Measurements from ENCODE around the gene CNTNAP5. TPM values are rescaled to one million over a fixed set of nuclear protein-coding genes. Genes with fewer than 3 reads are reported as not detected.

The CNTNAP5 gene
- total RNA-seq, 1 experiment from 2014 or later = not detected

GRCh38 chr2:124880995-124881394, 855.9 kb downstream of the CNTNAP5 start:
- no peak for TF ChIP-seq EZH2 (IDR thresholded peaks at IDR 0.05; ENCODE audit: borderline replicate concordance, low read depth, low read length, poor library complexity, severe bottlenecking)
- no peak for TF ChIP-seq CTCF (conservative IDR thresholded peaks at IDR 0.05; ENCODE audit: low read depth, low read length)
- no TSS peak for BruUV-seq (replicated peaks)
- Histone ChIP-seq H3K9me3 (ENCODE audit: low read depth, low read length, poor library complexity, severe bottlenecking) (no peaks in the 10 kb centered on the region), H3K4me3 (ENCODE audit: low read depth, low read length, poor library complexity, severe bottlenecking) (no peak overlapping the region), H3K27ac (ENCODE audit: low read depth, low read length, poor library complexity, severe bottlenecking) (no peak overlapping the region), H3K27me3 (replicated peaks; ENCODE audit: insufficient read depth, low read depth, low read length, poor library complexity) (no peaks in the 10 kb centered on the region), H3K36me3 (ENCODE audit: insufficient read depth, low read length, poor library complexity, severe bottlenecking) (no peaks in the 10 kb centered on the region), H3K4me1 (ENCODE audit: insufficient read depth, low read length, poor library complexity, severe bottlenecking) (no peaks in the 10 kb centered on the region)
- ChIA-PET POLR2A (ENCODE audit: low non-redundant PET) (interaction anchor here (0.6 kb wide), 1 partner anchor 24 kb away, joined by 5 read pairs; no protein-coding TSS in a partner anchor), CTCF (no interaction called here)
- DNase-seq (ENCODE audit: low spot score) = no peak
- intact Hi-C loops (cut with micrococcal nuclease; ENCODE audit: unreplicated experiment) = no loop called here

DNA sequence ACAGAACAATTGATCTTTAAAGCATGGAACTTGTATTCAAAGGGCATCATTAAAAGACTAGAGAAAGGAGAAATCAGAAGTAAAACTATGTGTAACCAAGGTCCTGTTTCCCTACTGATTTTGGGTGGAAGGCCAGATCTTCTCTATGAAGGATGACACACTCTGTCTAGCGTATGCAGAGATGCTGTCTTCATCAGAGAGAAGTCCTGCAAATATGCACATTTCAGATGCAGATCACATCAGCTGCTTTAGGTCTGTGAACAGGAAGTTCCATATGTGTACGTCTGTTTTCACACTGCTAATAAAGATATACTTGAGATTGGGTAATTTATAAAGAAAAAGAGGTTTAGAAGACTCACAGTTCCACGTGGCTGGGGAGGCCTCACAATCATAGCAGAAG, 857.3 kb downstream of the CNTNAP5 start:
- Histone ChIP-seq H3K4me3 (ENCODE audit: low read depth, low read length, poor library complexity, severe bottlenecking) (no peak overlapping the region), H3K36me3 (ENCODE audit: insufficient read depth, low read length, poor library complexity, severe bottlenecking) (no peaks in the 10 kb centered on the region), H3K27me3 (replicated peaks; ENCODE audit: insufficient read depth, low read depth, low read length, poor library complexity) (no peaks in the 10 kb centered on the region), H3K9me3 (ENCODE audit: low read depth, low read length, poor library complexity, severe bottlenecking) (no peaks in the 10 kb centered on the region), H3K4me1 (ENCODE audit: insufficient read depth, low read length, poor library complexity, severe bottlenecking) (no peaks in the 10 kb centered on the region), H3K27ac (ENCODE audit: low read depth, low read length, poor library complexity, severe bottlenecking) (no peak overlapping the region)
- intact Hi-C loops (cut with micrococcal nuclease; ENCODE audit: unreplicated experiment) = no loop called here
- TF ChIP-seq EZH2 (IDR thresholded peaks at IDR 0.05; ENCODE audit: borderline replicate concordance, low read depth, low read length, poor library complexity, severe bottlenecking) (no peak), CTCF (conservative IDR thresholded peaks at IDR 0.05; ENCODE audit: low read depth, low read length) (no peak)
- ChIA-PET CTCF (no interaction called here), POLR2A (ENCODE audit: low non-redundant PET) (no interaction called here)
- DNase-seq (ENCODE audit: low spot score) = no peak
- no TSS peak for BruUV-seq (replicated peaks)

DNA sequence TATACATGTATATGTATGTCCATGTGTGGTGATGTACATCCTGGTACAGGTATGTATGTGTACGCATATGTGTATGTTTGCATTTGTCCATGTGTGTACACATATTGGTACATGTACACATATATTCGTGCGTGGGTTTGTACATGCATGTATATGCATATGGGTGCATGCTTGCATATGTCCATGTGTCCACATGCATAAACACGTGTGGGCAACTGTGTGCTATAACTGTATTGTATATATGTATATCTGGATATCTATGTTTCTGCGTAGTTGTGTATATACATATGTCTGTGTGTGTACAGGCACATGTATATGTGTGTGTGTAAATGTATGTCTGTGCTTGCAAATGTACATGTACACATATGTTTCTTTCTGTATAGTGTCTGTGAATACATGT, 858.5 kb downstream of the CNTNAP5 start:
- intact Hi-C loops (cut with micrococcal nuclease; ENCODE audit: unreplicated experiment) = no loop called here
- Histone ChIP-seq H3K27ac (ENCODE audit: low read depth, low read length, poor library complexity, severe bottlenecking) (no peak overlapping the region), H3K4me1 (ENCODE audit: insufficient read depth, low read length, poor library complexity, severe bottlenecking) (no peaks in the 10 kb centered on the region), H3K9me3 (ENCODE audit: low read depth, low read length, poor library complexity, severe bottlenecking) (no peaks in the 10 kb centered on the region), H3K36me3 (ENCODE audit: insufficient read depth, low read length, poor library complexity, severe bottlenecking) (no peaks in the 10 kb centered on the region), H3K4me3 (ENCODE audit: low read depth, low read length, poor library complexity, severe bottlenecking) (no peak overlapping the region), H3K27me3 (replicated peaks; ENCODE audit: insufficient read depth, low read depth, low read length, poor library complexity) (no peaks in the 10 kb centered on the region)
- ChIA-PET POLR2A (ENCODE audit: low non-redundant PET) (no interaction called here), CTCF (no interaction called here)
- DNase-seq (ENCODE audit: low spot score) = no peak
- no peak for TF ChIP-seq EZH2 (IDR thresholded peaks at IDR 0.05; ENCODE audit: borderline replicate concordance, low read depth, low read length, poor library complexity, severe bottlenecking)
- TF ChIP-seq CTCF (conservative IDR thresholded peaks at IDR 0.05; ENCODE audit: low read depth, low read length) = no peak
- BruUV-seq (replicated peaks) = no TSS peak
